HepG2 (cell line): Measurements from ENCODE around the gene TBC1D7. TPM values are rescaled to one million over a fixed set of nuclear protein-coding genes. Genes with fewer than 3 reads are reported as not detected.
A peak's percentile ranks its signal among the peaks of the same experiment; 100 is the strongest.

Source experiments
- ATF7-NPFF ChIP-seq: sonication (generic); formaldehyde crosslinking; IDR thresholded peaks from 2 replicates; pipeline ENCODE4 v1.8.1; 2023; ENCODE audit warnings: mild to moderate bottlenecking, low read depth, missing genetic modification reagents, moderate library complexity
- CEBPB ChIP-seq: IDR thresholded peaks from 2 replicates; pipeline ENCODE4 v1.6.1; 2011; ENCODE audit warnings: low read depth, low read length, improper control_type of control experiment, borderline replicate concordance
- DPF2 ChIP-seq: sonication (generic); formaldehyde crosslinking; IDR thresholded peaks from 2 replicates; pipeline ENCODE4 v1.4.0; 2020; ENCODE audit warnings: mild to moderate bottlenecking, low read depth, missing genetic modification reagents, borderline replicate concordance
- EED ChIP-seq: sonication (generic); formaldehyde crosslinking; IDR thresholded peaks from 2 replicates; pipeline ENCODE4 v1.5.0; 2020; ENCODE audit warnings: mild to moderate bottlenecking, missing genetic modification reagents
- FLYWCH1 ChIP-seq: sonication (generic); formaldehyde crosslinking; IDR thresholded peaks from 2 replicates; pipeline ENCODE4 v1.8.1; 2023; ENCODE audit warnings: mild to moderate bottlenecking, missing genetic modification reagents
- KLF6 ChIP-seq: IDR thresholded peaks from 2 replicates; pipeline ENCODE4 v1.8.0; 2016; ENCODE audit warnings: missing biosample characterization, missing genetic modification reagents
- MAF1 ChIP-seq: sonication (generic); formaldehyde crosslinking; IDR thresholded peaks from 2 replicates; pipeline ENCODE4 v1.5.0; 2020; ENCODE audit warnings: missing genetic modification reagents, borderline replicate concordance
- MLLT10 ChIP-seq: sonication (generic); formaldehyde crosslinking; IDR thresholded peaks from 2 replicates; pipeline ENCODE4 v1.4.0; 2020; ENCODE audit warnings: missing genetic modification reagents
- NCOR1 ChIP-seq: fragments of 200-600 bp; sonication (generic); IDR thresholded peaks from 2 replicates; pipeline ENCODE4 v1.7.0; 2017; ENCODE audit warnings: antibody characterized with exemption, low read length, borderline replicate concordance
- NONO ChIP-seq, 2 experiments: fragments of 450-650 bp in 1 of 2; sonication (generic) in 1 of 2; formaldehyde crosslinking in 1 of 2; IDR thresholded peaks in 1 of 2; conservative IDR thresholded peaks in 1 of 2; 2 replicates each; pipeline versions ENCODE4 v1.6.1 to v1.8.0; 2017 to 2022; ENCODE audit warnings: mild to moderate bottlenecking in 1 of 2, missing genetic modification reagents in 1 of 2, moderate library complexity in 1 of 2
- POLR2AphosphoS2 ChIP-seq: IDR thresholded peaks from 2 replicates; pipeline ENCODE4 v1.6.1; 2011; ENCODE audit warnings: low read depth, low read length, improper control_type of control experiment
- POLR2AphosphoS5 ChIP-seq: IDR thresholded peaks from 2 replicates; pipeline ENCODE4 v1.6.1; 2012; ENCODE audit warnings: low read depth, low read length
- ZNF253 ChIP-seq: sonication (generic); formaldehyde crosslinking; IDR thresholded peaks from 2 replicates; pipeline ENCODE4 v1.8.0; 2022; ENCODE audit warnings: mild to moderate bottlenecking, missing genetic modification reagents, borderline replicate concordance
- ZNF256 ChIP-seq: sonication (generic); formaldehyde crosslinking; conservative IDR thresholded peaks from 2 replicates; pipeline ENCODE4 v1.4.0; 2020; ENCODE audit warnings: missing genetic modification reagents
- ZNF317 ChIP-seq: sonication (generic); formaldehyde crosslinking; IDR thresholded peaks from 2 replicates; pipeline ENCODE4 v1.5.0; 2020; ENCODE audit warnings: mild to moderate bottlenecking, missing genetic modification reagents
- ZNF782 ChIP-seq: sonication (generic); formaldehyde crosslinking; IDR thresholded peaks from 2 replicates; pipeline ENCODE4 v1.4.0; 2020; ENCODE audit warnings: missing genetic modification reagents, mild to moderate bottlenecking, borderline replicate concordance
- ZNF878 ChIP-seq: sonication (generic); formaldehyde crosslinking; IDR thresholded peaks from 2 replicates; pipeline ENCODE4 v1.8.1; 2023; ENCODE audit warnings: mild to moderate bottlenecking, missing genetic modification reagents, moderate library complexity
- polyA plus RNA-seq, 8 experiments: library from polyadenylated mRNA; depleted of rRNA in 3 of 8; stranded (reverse) in 7 of 8; unstranded in 1 of 8; fragments of >200 nt; fragmentation: Illumina TruSeq in 4 of 8; extraction: Trizol in 4 of 8; gene quantifications; 2 replicates each; pipeline versions ENCODE4 v1.2.1 to v1.2.3, GENCODE V29; 2011 to 2016; ENCODE audit warnings: low read depth in 4 of 8, missing spikeins in 1 of 8, mixed read lengths in 1 of 8; ENCODE audit not compliant: insufficient read depth in 1 of 8
- total RNA-seq, 5 experiments: library from RNA; depleted of rRNA; stranded (reverse); fragments of >200 nt; fragmentation: Illumina TruSeq; extraction: Trizol; gene quantifications; 2 replicates each; pipeline ENCODE4 v1.2.3, GENCODE V29; 2016; ENCODE audit warnings: low read depth in 1 of 5
- TF ChIP-seq, protein P1 (sequence below): fragments of 450-650 bp; IDR thresholded peaks from 2 replicates; pipeline ENCODE4 v1.6.1; 2017; ENCODE audit warnings: mild to moderate bottlenecking
- TF ChIP-seq, protein P2 (sequence below): IDR thresholded peaks from 2 replicates; pipeline ENCODE4 v1.6.1; 2016
- TF ChIP-seq, protein P3 (sequence below): sonication (generic); formaldehyde crosslinking; IDR thresholded peaks from 2 replicates; pipeline ENCODE4 v1.4.0; 2020; ENCODE audit warnings: missing genetic modification reagents
- TF ChIP-seq, protein P4 (sequence below): sonication (generic); formaldehyde crosslinking; IDR thresholded peaks from 2 replicates; pipeline ENCODE4 v1.4.0; 2020; ENCODE audit warnings: missing genetic modification reagents, low read depth, mild to moderate bottlenecking, borderline replicate concordance

TBC1D7 gene
- total and polyA plus RNA-seq, 2 of the 13 experiments (the other 11 are each of a cell fraction or from before 2014, with no cell fraction given), result 23.3 to 30.8 TPM

DNA sequence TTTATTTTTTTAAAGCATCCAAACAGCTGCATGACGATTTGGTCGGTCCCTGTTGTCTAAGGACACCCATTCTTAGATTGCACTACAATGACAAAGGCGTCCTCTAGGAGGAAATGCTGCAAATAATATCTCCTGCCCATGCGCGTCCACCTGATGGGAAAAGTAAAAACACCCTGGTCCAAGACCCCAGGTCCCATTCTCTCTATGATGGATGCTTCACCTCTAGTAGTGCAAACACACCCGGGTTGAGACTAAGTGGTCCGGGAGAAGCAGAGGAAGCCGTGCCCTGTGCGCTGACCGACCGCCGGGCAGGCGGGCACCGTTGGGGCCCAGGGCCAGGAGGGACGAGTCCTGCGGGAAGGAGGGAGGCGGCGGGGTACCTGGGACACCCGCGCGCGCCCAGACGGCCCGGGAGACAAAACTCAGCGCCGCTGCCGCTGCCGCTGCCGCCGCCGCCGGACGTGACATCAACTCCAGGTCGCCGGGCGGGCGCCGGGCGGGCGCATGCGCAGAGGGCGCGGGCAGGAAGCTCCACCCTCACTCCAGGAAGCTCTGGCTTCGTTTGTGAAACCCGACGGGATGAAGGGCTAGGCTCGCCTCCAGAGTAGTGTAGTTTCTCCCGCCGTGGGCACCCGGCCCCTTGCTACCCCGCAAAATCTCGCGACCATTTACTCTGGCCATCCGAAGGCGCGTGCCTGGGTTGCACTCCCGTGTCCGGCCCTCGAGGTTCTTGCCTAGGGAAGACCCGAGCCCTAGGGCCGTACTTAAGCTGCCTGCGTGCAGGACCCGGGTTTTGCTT is at the start of gene TBC1D7 (continued):
- TF ChIP-seq, protein P1, sequence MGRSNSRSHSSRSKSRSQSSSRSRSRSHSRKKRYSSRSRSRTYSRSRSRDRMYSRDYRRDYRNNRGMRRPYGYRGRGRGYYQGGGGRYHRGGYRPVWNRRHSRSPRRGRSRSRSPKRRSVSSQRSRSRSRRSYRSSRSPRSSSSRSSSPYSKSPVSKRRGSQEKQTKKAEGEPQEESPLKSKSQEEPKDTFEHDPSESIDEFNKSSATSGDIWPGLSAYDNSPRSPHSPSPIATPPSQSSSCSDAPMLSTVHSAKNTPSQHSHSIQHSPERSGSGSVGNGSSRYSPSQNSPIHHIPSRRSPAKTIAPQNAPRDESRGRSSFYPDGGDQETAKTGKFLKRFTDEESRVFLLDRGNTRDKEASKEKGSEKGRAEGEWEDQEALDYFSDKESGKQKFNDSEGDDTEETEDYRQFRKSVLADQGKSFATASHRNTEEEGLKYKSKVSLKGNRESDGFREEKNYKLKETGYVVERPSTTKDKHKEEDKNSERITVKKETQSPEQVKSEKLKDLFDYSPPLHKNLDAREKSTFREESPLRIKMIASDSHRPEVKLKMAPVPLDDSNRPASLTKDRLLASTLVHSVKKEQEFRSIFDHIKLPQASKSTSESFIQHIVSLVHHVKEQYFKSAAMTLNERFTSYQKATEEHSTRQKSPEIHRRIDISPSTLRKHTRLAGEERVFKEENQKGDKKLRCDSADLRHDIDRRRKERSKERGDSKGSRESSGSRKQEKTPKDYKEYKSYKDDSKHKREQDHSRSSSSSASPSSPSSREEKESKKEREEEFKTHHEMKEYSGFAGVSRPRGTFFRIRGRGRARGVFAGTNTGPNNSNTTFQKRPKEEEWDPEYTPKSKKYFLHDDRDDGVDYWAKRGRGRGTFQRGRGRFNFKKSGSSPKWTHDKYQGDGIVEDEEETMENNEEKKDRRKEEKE, result no peak
- peak; percentile 90 for TF ChIP-seq KLF6
- TF ChIP-seq MAF1 (CRISPR knock-in tag), result no peak
- peak; percentile 82 for TF ChIP-seq ATF7-NPFF (CRISPR knock-in tag)
- TF ChIP-seq DPF2 (CRISPR knock-in tag), result no peak
- TF ChIP-seq EED, result peak; percentile 87; the same call in 1 of the 2 replicates
- peak; percentile 92 for TF ChIP-seq POLR2AphosphoS5
- TF ChIP-seq NCOR1, result peak; percentile 23; the same call in 1 of the 2 replicates
- TF ChIP-seq ZNF878 (CRISPR knock-in tag), result peak; percentile 49; the same call in 1 of the 2 replicates
- no peak for TF ChIP-seq NONO (IDR thresholded peaks at IDR 0.05)
- TF ChIP-seq NONO (CRISPR knock-in tag; conservative IDR thresholded peaks at IDR 0.05), result peak; percentile 74
- TF ChIP-seq ZNF782 (CRISPR knock-in tag), result no peak
- TF ChIP-seq, protein P2, sequence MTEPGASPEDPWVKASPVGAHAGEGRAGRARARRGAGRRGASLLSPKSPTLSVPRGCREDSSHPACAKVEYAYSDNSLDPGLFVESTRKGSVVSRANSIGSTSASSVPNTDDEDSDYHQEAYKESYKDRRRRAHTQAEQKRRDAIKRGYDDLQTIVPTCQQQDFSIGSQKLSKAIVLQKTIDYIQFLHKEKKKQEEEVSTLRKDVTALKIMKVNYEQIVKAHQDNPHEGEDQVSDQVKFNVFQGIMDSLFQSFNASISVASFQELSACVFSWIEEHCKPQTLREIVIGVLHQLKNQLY (CRISPR knock-in tag), result no peak
- TF ChIP-seq ZNF317 (CRISPR knock-in tag), result peak; percentile 61; the same call in 1 of the 2 replicates
- TF ChIP-seq ZNF253 (CRISPR knock-in tag), result no peak
- TF ChIP-seq FLYWCH1 (CRISPR knock-in tag), result no peak
- TF ChIP-seq, protein P3, sequence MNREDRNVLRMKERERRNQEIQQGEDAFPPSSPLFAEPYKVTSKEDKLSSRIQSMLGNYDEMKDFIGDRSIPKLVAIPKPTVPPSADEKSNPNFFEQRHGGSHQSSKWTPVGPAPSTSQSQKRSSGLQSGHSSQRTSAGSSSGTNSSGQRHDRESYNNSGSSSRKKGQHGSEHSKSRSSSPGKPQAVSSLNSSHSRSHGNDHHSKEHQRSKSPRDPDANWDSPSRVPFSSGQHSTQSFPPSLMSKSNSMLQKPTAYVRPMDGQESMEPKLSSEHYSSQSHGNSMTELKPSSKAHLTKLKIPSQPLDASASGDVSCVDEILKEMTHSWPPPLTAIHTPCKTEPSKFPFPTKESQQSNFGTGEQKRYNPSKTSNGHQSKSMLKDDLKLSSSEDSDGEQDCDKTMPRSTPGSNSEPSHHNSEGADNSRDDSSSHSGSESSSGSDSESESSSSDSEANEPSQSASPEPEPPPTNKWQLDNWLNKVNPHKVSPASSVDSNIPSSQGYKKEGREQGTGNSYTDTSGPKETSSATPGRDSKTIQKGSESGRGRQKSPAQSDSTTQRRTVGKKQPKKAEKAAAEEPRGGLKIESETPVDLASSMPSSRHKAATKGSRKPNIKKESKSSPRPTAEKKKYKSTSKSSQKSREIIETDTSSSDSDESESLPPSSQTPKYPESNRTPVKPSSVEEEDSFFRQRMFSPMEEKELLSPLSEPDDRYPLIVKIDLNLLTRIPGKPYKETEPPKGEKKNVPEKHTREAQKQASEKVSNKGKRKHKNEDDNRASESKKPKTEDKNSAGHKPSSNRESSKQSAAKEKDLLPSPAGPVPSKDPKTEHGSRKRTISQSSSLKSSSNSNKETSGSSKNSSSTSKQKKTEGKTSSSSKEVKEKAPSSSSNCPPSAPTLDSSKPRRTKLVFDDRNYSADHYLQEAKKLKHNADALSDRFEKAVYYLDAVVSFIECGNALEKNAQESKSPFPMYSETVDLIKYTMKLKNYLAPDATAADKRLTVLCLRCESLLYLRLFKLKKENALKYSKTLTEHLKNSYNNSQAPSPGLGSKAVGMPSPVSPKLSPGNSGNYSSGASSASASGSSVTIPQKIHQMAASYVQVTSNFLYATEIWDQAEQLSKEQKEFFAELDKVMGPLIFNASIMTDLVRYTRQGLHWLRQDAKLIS (CRISPR knock-in tag), result 0 out of 2 replicates have a peak, but pooled peaks have one; percentile 76
- no peak for TF ChIP-seq MLLT10 (CRISPR knock-in tag)
- TF ChIP-seq, protein P4, sequence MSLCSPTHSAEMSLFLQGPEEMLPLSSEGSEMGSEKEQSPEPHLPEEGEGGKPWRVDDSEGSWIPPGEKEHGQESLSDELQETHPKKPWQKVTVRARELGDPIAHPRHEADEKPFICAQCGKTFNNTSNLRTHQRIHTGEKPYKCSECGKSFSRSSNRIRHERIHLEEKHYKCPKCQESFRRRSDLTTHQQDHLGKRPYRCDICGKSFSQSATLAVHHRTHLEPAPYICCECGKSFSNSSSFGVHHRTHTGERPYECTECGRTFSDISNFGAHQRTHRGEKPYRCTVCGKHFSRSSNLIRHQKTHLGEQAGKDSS (CRISPR knock-in tag), result peak; percentile 72
- no peak for TF ChIP-seq POLR2AphosphoS2
- no peak; the same call in 1 of the 2 replicates for TF ChIP-seq CEBPB
- no peak for TF ChIP-seq ZNF256
